Caki2 (cell line): ENCODE measurements around the gene ARHGDIA. TPM values are rescaled to one million over a fixed set of nuclear protein-coding genes. Genes with fewer than 3 reads are reported as not detected.

Experiments used
- DNase-seq: peaks from one replicate; pipeline ENCODE4 v3.0.0-alpha.2; 2015; ENCODE audit warnings: low read depth
- in situ Hi-C: cut with HindIII; loops from 2 replicates; pipeline ENCODE4 v1.10.0; 2016; ENCODE audit warnings: low sequenced_read_pairs, low pct_unique_long_range_greater_than_20kb, mixed read lengths
- total RNA-seq: library from RNA; depleted of rRNA; stranded (reverse); fragments of >200 nt; shearing (Covaris generic); gene quantifications from 2 replicates; pipeline ENCODE4 v1.2.3, GENCODE V29; 2014; ENCODE audit warnings: low replicate concordance; rRNA removed

ARHGDIA gene
- total RNA-seq, 1 experiment from 2014 or later: 146 TPM

GRCh38 chr17:81817758-81818147 is 53.4 kb downstream of the ARHGDIA start:
- DNase-seq: no peak
- in situ Hi-C loops: no loop called here

Other genes starting within 250 kb of the ARHGDIA start
- gene NPLOC4, start 234.2 kb downstream of the ARHGDIA start, total RNA-seq: 79.9 and 88.1 TPM in 2 replicates
- 9.6 and 18.9 TPM in 2 replicates for gene TSPAN10, start 234.1 kb downstream of the ARHGDIA start, total RNA-seq
- 1.4 TPM in 1 of 2 replicates, not detected in the other for gene PDE6G, start 214.8 kb downstream of the ARHGDIA start, total RNA-seq
- 76.2 and 103 TPM in 2 replicates for gene OXLD1, start 204.7 kb downstream of the ARHGDIA start, total RNA-seq
- gene CCDC137, start 204.6 kb downstream of the ARHGDIA start, total RNA-seq: 33.8 and 39.2 TPM in 2 replicates
- gene ARL16, start 187.5 kb downstream of the ARHGDIA start, total RNA-seq: 75.3 and 89.9 TPM in 2 replicates
- gene HGS, start 187.3 kb downstream of the ARHGDIA start, total RNA-seq: 87.1 and 96.6 TPM in 2 replicates
- 185 and 238 TPM in 2 replicates for gene MRPL12, start 168.0 kb downstream of the ARHGDIA start, total RNA-seq
- gene SLC25A10, start 159.1 kb downstream of the ARHGDIA start, total RNA-seq: 93.2 and 105 TPM in 2 replicates
- gene GCGR, start 67.2 kb downstream of the ARHGDIA start, total RNA-seq: not detected in 2 replicates
- gene MCRIP1, start 38.0 kb downstream of the ARHGDIA start, total RNA-seq: 24.7 and 30.9 TPM in 2 replicates
- gene PPP1R27, start 36.3 kb downstream of the ARHGDIA start, total RNA-seq: not detected in 2 replicates
- 653 and 796 TPM in 2 replicates for gene P4HB, start 10.8 kb downstream of the ARHGDIA start, total RNA-seq
- gene ALYREF, start 20.2 kb upstream of the ARHGDIA start, total RNA-seq: 279 and 312 TPM in 2 replicates
- gene ANAPC11, start 20.4 kb upstream of the ARHGDIA start, total RNA-seq: 220 and 309 TPM in 2 replicates
- 0.07 and 5.4 TPM in 2 replicates for gene NPB, start 30.9 kb upstream of the ARHGDIA start, total RNA-seq
- gene PCYT2, start 40.1 kb upstream of the ARHGDIA start, total RNA-seq: 26.2 and 59.9 TPM in 2 replicates
- gene SIRT7, start 46.8 kb upstream of the ARHGDIA start, total RNA-seq: 46.1 and 67.8 TPM in 2 replicates
- gene MAFG, start 56.4 kb upstream of the ARHGDIA start, total RNA-seq: 45.2 and 67.3 TPM in 2 replicates
- gene PYCR1, start 66.0 kb upstream of the ARHGDIA start, total RNA-seq: 272 and 283 TPM in 2 replicates
- not detected in 2 replicates for gene MYADML2, start 75.9 kb upstream of the ARHGDIA start, total RNA-seq
- not detected in 2 replicates for gene NOTUM, start 89.8 kb upstream of the ARHGDIA start, total RNA-seq
- gene ASPSCR1, start 106.3 kb upstream of the ARHGDIA start, total RNA-seq: 48.7 and 62.8 TPM in 2 replicates
- 157 and 162 TPM in 2 replicates for gene CENPX, start 151.5 kb upstream of the ARHGDIA start, total RNA-seq
- gene LRRC45, start 152.0 kb upstream of the ARHGDIA start, total RNA-seq: 40.3 and 51.4 TPM in 2 replicates
- gene RAC3, start 160.3 kb upstream of the ARHGDIA start, total RNA-seq: 22.1 and 40.0 TPM in 2 replicates
- 56.6 and 98.4 TPM in 2 replicates for gene DCXR, start 166.4 kb upstream of the ARHGDIA start, total RNA-seq
- 62.4 and 68.5 TPM in 2 replicates for gene RFNG, start 180.5 kb upstream of the ARHGDIA start, total RNA-seq
- 154 and 160 TPM in 2 replicates for gene GPS1, start 180.6 kb upstream of the ARHGDIA start, total RNA-seq
- gene DUS1L, start 194.5 kb upstream of the ARHGDIA start, total RNA-seq: 126 and 135 TPM in 2 replicates
- 58.4 and 64.6 TPM in 2 replicates for gene FASN, start 226.9 kb upstream of the ARHGDIA start, total RNA-seq